Effector memory CD4-positive, alpha-beta T cell (primary cell): ENCODE measurements around the gene LZTS3.
"Not testable (repeated sequence)": the region's sequence is repeated elsewhere in the genome, so short reads cannot be mapped to it uniquely, and the experiment has no call there.

ENCODE experiments used
- DNase-seq, 3 donors: peaks; one replicate each; pipeline ENCODE4 v3.0.0-alpha.2; 2020
- H3K27ac ChIP-seq: 2 replicates; pipeline ENCODE4 v1.7.0; 2013; ENCODE audit warnings: mild to moderate bottlenecking, low read length, moderate library complexity; ENCODE audit not compliant: insufficient read depth, poor library complexity, severe bottlenecking
- H3K27me3 ChIP-seq: replicated peaks from 2 replicates; pipeline ENCODE4 v1.7.0; 2013; ENCODE audit warnings: mild to moderate bottlenecking, low read length; ENCODE audit not compliant: insufficient read depth, control insufficient read depth, poor library complexity, severe bottlenecking
- H3K36me3 ChIP-seq: 2 replicates; pipeline ENCODE4 v1.7.0; 2013; ENCODE audit warnings: mild to moderate bottlenecking, low read length, moderate library complexity; ENCODE audit not compliant: control insufficient read depth, insufficient read depth
- H3K4me1 ChIP-seq: 2 replicates; pipeline ENCODE4 v1.7.0; 2013; ENCODE audit warnings: low read length, mild to moderate bottlenecking; ENCODE audit not compliant: control insufficient read depth, insufficient read depth, poor library complexity, severe bottlenecking
- H3K4me3 ChIP-seq: 2 replicates; pipeline ENCODE4 v1.7.0; 2013; ENCODE audit warnings: low read length, low read depth, mild to moderate bottlenecking; ENCODE audit not compliant: insufficient read depth, poor library complexity, severe bottlenecking
- H3K9me3 ChIP-seq: 2 replicates; pipeline ENCODE4 v1.7.0; 2013; ENCODE audit warnings: mild to moderate bottlenecking, low read length, moderate library complexity; ENCODE audit not compliant: control insufficient read depth

The LZTS3 gene

GRCh38 chr20:3161316-3162079 lies 11.9 kb downstream of the LZTS3 start:
- H3K4me1 ChIP-seq = peaks cover 23% of the 10 kb centered on the region
- no peak overlapping the region for H3K4me3 ChIP-seq
- DNase-seq = no peak
- H3K36me3 ChIP-seq = peaks cover under 1% of the 10 kb centered on the region
- H3K27ac ChIP-seq = no peak overlapping the region
- no peaks in the 10 kb centered on the region for H3K27me3 ChIP-seq
- H3K9me3 ChIP-seq = no peaks in the 10 kb centered on the region

- no peak for DNase-seq
- no peaks in the 10 kb centered on the region for H3K9me3 ChIP-seq
- no peaks in the 10 kb centered on the region for H3K27me3 ChIP-seq
- peaks cover 24% of the 10 kb centered on the region for H3K4me1 ChIP-seq
- H3K27ac ChIP-seq = no peak overlapping the region
- H3K4me3 ChIP-seq = no peak overlapping the region
- peaks cover 4% of the 10 kb centered on the region for H3K36me3 ChIP-seq
Observed at GRCh38 chr20:3160418-3160817, 12.9 kb downstream of the LZTS3 start.

GRCh38 chr20:3158968-3159431 lies 14.3 kb downstream of the LZTS3 start:
- Histone ChIP-seq H3K4me3 (peak overlapping the region; percentile 86), H3K27ac (peak overlapping the region; percentile 86), H3K4me1 (peaks cover 29% of the 10 kb centered on the region), H3K36me3 (peaks cover 4% of the 10 kb centered on the region), H3K27me3 (no peaks in the 10 kb centered on the region), H3K9me3 (no peaks in the 10 kb centered on the region)
- DNase-seq = peak in 1 of 3 donors; percentile 6

- H3K9me3 ChIP-seq = no peaks in the 10 kb centered on the region
- H3K27me3 ChIP-seq = no peaks in the 10 kb centered on the region
- H3K27ac ChIP-seq = peak overlapping the region; percentile 86
- peak overlapping the region; percentile 27 for H3K4me3 ChIP-seq
- H3K4me1 ChIP-seq = peaks cover 30% of the 10 kb centered on the region
- DNase-seq = no peak
- peaks cover 4% of the 10 kb centered on the region for H3K36me3 ChIP-seq
Observed at GRCh38 chr20:3157817-3158216, 15.5 kb downstream of the LZTS3 start.

GRCh38 chr20:3156811-3157619 lies 16.3 kb downstream of the LZTS3 start:
- peaks cover 30% of the 10 kb centered on the region for H3K4me1 ChIP-seq
- H3K9me3 ChIP-seq = no peaks in the 10 kb centered on the region
- no peak for DNase-seq
- peaks cover 4% of the 10 kb centered on the region for H3K36me3 ChIP-seq
- peak overlapping the region; percentile 27 for H3K4me3 ChIP-seq
- no peaks in the 10 kb centered on the region for H3K27me3 ChIP-seq
- H3K27ac ChIP-seq = peak overlapping the region; percentile 86

- DNase-seq, H3K27ac ChIP-seq, H3K9me3 ChIP-seq, H3K4me3 ChIP-seq, H3K27me3 ChIP-seq: not testable (repeated sequence)
- Histone ChIP-seq H3K36me3 (peaks cover 26% of the 10 kb centered on the region), H3K4me1 (peaks cover 13% of the 10 kb centered on the region)
Observed at GRCh38 chr20:3152057-3152644, 21.2 kb downstream of the LZTS3 start.

- Histone ChIP-seq H3K27ac (no peak overlapping the region), H3K4me3 (no peak overlapping the region), H3K36me3 (peaks cover 29% of the 10 kb centered on the region), H3K9me3 (no peaks in the 10 kb centered on the region), H3K4me1 (peaks cover 6% of the 10 kb centered on the region), H3K27me3 (no peaks in the 10 kb centered on the region)
- DNase-seq = no peak
Observed at GRCh38 chr20:3150908-3151307, 22.4 kb downstream of the LZTS3 start.

- no peaks in the 10 kb centered on the region for H3K9me3 ChIP-seq
- no peaks in the 10 kb centered on the region for H3K27me3 ChIP-seq
- peaks cover 29% of the 10 kb centered on the region for H3K36me3 ChIP-seq
- no peak for DNase-seq
- H3K4me3 ChIP-seq = no peak overlapping the region
- H3K27ac ChIP-seq = no peak overlapping the region
- H3K4me1 ChIP-seq = no peaks in the 10 kb centered on the region
Observed at GRCh38 chr20:3146732-3147341, 26.5 kb downstream of the LZTS3 start.

GRCh38 chr20:3141757-3142156 lies 31.6 kb downstream of the LZTS3 start:
- H3K4me3 ChIP-seq = no peak overlapping the region
- H3K27ac ChIP-seq = no peak overlapping the region
- H3K4me1 ChIP-seq = no peaks in the 10 kb centered on the region

More at GRCh38 chr20:3141757-3142156, 31.6 kb downstream of the LZTS3 start:
- Histone ChIP-seq H3K36me3 (peaks cover 2% of the 10 kb centered on the region), H3K27me3 (no peaks in the 10 kb centered on the region), H3K9me3 (no peaks in the 10 kb centered on the region)
- DNase-seq = no peak
